ENCODE results near the gene CFTR.

CFTR gene

DNA sequence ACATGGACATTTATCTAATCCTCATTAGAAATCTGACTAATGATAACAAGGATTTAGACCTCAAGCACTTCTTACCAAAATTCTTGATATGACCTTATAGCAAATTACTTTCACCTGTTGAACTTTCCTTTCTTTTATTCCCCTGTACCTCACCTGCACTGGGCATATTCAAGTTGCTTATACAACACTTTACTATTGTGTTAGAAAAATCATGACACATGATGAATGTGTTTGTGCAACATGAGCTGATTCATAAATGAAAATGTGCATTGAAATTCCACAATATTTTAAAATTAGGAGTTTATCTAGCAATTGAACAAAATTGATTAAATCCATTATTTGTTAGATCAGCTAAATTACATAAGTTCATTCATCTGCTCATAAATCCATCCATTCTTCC lies 160.6 kb downstream of the CFTR start:
- H3K4me1 Mint-ChIP-seq, result no peaks in the 10 kb centered on the region
- peaks cover 1% of the 10 kb centered on the region for H3K27me3 Mint-ChIP-seq
- H3K27ac Mint-ChIP-seq, result no peak overlapping the region

DNA sequence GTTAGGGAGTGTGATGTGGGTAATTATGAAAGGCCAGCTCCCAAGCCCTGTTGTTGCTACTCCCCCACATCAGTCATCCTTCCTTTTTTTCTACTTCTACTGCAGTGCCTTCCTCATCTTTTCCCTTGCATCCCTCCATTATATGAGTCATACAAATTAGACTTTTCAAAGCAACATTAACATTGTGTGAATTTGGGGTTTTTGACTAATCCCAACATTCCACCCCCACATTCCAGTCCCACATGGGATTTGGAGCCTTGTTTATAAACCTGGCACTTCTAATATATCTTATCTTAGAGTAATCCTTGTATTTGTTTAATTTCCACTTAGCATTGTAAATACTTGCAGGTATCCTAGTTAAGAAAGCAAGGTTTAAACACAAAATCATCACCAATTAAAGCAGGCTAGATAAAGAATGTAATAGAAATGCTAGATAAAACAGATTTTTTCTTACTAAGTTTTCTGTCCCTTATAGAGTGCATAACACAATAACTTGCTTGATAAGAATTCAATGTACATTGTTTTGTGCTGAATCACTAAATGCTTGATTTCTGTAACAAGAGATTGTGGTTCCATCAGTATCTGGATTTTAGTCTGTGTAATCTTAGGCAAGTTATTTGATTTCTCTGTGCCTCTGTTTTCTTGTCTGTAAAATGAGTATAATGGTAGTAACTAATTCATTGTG lies 165.8 kb downstream of the CFTR start:
- Mint-ChIP-seq H3K9me3 (no peaks in the 10 kb centered on the region), H3K4me1 (no peaks in the 10 kb centered on the region), H3K4me3 (no peak overlapping the region), H3K27me3 (no peaks in the 10 kb centered on the region), H3K27ac (no peak overlapping the region), H3K36me3 (no peaks in the 10 kb centered on the region)

More for the DNA sequence above, 160.6 kb downstream of the CFTR start:
- Mint-ChIP-seq H3K36me3 (no peaks in the 10 kb centered on the region), H3K9me3 (no peaks in the 10 kb centered on the region), H3K4me3 (no peak overlapping the region)

DNA sequence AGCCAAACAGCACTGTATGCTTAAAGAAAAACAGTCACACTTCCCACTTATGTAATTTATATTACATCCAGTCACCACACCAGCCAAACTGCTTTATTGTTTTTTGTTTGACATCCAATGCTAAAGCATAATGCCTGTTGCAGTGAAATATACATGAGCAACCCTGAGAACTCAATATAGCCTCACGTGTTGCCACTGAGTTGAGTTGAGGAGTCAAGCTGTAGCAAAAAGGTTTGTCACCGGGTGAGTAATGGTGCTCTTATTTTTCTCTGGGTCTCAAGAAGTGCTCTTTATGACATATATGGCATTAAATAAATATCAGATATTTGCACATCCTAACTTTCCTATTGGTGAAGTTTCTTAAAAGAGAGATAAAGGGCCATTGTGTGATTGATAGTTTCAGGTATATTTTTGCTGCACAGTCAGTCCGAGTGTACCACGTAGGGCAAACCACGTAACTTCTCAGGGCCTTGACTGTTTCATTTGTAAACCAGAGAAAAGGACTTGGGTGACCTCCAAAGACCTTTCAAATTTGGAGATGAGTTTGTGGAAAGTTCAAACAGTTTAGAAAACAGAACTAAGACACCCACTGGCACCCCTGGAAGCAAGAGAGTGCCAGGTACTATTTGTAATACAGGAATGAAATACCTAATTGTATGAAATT lies 168.5 kb downstream of the CFTR start:
- H3K9me3 Mint-ChIP-seq, result no peaks in the 10 kb centered on the region
- H3K27me3 Mint-ChIP-seq, result no peaks in the 10 kb centered on the region
- no peak overlapping the region for H3K4me3 Mint-ChIP-seq
- H3K36me3 Mint-ChIP-seq, result no peaks in the 10 kb centered on the region
- no peak overlapping the region for H3K27ac Mint-ChIP-seq
- H3K4me1 Mint-ChIP-seq, result no peaks in the 10 kb centered on the region

DNA sequence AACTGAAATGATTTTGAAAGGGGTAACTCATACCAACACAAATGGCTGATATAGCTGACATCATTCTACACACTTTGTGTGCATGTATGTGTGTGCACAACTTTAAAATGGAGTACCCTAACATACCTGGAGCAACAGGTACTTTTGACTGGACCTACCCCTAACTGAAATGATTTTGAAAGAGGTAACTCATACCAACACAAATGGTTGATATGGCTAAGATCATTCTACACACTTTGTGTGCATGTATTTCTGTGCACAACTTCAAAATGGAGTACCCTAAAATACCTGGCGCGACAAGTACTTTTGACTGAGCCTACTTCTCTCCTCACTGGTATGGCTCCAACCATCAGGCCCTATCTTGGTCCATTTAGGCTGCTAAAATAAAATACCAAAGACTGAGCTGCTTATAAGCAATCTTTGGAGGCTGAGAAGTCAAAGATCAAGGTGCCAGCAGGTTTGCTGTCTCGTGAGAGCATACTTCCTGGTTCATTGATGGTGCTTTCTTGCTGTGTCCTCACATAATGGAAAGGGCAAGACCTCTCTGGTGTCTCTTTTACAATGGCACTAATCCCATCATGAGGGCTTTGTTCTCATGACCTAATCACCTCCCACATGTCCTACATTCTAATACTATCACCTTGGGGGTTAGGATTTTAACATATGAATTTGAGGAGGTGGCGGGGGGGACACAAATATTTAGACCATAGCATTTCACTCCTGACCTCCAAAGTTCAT lies 173.3 kb downstream of the CFTR start:
- Mint-ChIP-seq H3K4me3 (no peak overlapping the region), H3K36me3 (no peaks in the 10 kb centered on the region), H3K27ac (no peak overlapping the region), H3K4me1 (no peaks in the 10 kb centered on the region), H3K9me3 (no peaks in the 10 kb centered on the region), H3K27me3 (no peaks in the 10 kb centered on the region)

DNA sequence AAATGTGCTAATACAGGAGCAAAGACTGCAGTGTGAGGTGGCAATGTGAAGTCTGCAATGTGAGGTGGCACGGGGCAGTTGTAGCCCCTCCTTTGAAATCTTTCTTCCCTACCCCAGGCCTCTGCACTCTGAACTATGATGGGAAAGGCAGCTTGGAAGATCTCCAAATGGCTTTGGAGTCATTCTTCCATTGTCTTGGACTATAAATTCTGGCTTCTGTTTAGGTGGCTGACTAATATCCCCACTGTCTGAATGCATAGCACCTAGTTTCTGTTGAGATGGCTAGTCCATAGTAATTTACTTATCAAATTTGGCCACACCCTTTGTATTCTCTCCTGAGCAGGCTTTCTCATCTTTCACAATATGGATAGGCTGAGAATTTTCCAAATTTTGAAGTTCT lies 175.0 kb downstream of the CFTR start:
- Mint-ChIP-seq H3K4me1 (no peaks in the 10 kb centered on the region), H3K9me3 (no peaks in the 10 kb centered on the region), H3K27me3 (no peaks in the 10 kb centered on the region), H3K4me3 (no peak overlapping the region), H3K27ac (no peak overlapping the region), H3K36me3 (no peaks in the 10 kb centered on the region)

DNA sequence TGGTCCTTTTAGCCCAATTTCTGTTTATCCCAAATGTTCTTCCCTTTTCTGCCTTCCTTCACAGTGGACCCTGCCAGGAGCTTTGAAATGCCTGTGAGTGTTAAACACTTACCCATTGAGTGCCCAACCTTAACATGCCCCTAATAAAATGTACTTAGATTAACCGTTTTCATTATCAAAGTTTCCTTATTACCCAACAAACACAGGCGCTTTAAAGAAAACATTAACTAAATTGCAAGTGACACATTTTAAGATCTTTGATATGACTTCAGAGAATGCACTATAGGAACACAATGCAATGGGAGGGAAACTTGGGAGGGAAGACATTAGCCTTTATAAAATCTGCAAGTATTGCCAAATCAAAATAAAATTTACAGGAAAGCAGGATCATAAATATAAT lies 177.0 kb downstream of the CFTR start:
- Mint-ChIP-seq H3K4me3 (no peak overlapping the region), H3K27ac (no peak overlapping the region), H3K9me3 (no peaks in the 10 kb centered on the region), H3K4me1 (no peaks in the 10 kb centered on the region), H3K27me3 (no peaks in the 10 kb centered on the region), H3K36me3 (no peaks in the 10 kb centered on the region)

DNA sequence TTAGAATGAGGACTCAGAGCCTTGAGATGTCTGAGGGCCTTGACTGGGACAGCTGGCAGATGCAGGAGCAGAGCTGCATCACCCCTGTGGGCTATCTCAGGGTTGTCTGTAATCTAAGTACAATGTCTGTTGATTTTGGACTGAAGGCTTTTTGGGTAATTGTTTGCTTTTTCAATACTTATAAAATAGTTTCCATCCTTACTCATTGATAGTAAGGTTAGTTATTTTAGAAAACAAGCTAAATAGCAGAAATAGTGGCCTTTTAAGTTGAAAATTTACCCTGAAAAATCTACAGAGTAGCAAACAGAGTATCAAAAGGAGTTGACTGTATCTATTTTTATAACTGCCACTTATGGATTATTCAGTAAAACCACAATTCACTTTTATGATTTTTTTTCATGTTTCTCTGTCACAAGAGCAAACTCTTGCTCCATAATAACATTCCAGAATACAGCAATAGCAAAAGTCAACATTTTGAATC lies 179.7 kb downstream of the CFTR start:
- Mint-ChIP-seq H3K4me1 (no peaks in the 10 kb centered on the region), H3K27me3 (no peaks in the 10 kb centered on the region), H3K4me3 (no peak overlapping the region), H3K27ac (no peak overlapping the region), H3K36me3 (no peaks in the 10 kb centered on the region), H3K9me3 (no peaks in the 10 kb centered on the region)

DNA sequence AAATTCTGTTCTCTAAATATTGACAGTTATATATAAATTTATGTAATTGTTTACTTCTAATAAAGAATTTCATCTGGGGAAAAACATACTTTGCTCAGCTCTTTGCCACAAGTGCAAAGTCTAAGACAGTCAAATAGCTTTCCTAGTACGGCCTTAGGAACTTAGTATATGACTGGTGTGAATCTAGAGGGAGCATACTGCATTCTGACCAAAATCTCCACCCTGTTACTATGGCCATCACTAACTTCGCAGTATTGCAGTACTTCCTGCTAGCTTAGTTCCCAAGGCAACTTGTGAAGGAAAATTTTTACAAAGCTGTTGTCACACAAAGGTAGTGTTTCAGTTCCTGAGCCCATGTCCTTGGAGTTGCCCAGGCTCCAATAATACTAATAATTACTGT lies 181.5 kb downstream of the CFTR start:
- no peaks in the 10 kb centered on the region for H3K4me1 Mint-ChIP-seq
- no peaks in the 10 kb centered on the region for H3K36me3 Mint-ChIP-seq
- H3K4me3 Mint-ChIP-seq, result no peak overlapping the region
- no peaks in the 10 kb centered on the region for H3K27me3 Mint-ChIP-seq
- no peak overlapping the region for H3K27ac Mint-ChIP-seq
- H3K9me3 Mint-ChIP-seq, result no peaks in the 10 kb centered on the region

DNA sequence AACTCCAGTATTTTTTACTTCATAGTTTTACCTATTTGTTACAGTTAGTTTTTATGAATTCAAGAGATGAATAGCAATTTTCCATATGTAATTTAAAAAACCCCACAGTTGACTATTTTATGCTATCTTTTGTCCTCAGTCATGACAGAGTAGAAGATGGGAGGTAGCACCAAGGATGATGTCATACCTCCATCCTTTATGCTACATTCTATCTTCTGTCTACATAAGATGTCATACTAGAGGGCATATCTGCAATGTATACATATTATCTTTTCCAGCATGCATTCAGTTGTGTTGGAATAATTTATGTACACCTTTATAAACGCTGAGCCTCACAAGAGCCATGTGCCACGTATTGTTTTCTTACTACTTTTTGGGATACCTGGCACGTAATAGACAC lies 184.2 kb downstream of the CFTR start:
- H3K36me3 Mint-ChIP-seq, result no peaks in the 10 kb centered on the region
- H3K9me3 Mint-ChIP-seq, result no peaks in the 10 kb centered on the region
- H3K27ac Mint-ChIP-seq, result no peak overlapping the region
- H3K4me1 Mint-ChIP-seq, result no peaks in the 10 kb centered on the region
- no peaks in the 10 kb centered on the region for H3K27me3 Mint-ChIP-seq
- H3K4me3 Mint-ChIP-seq, result no peak overlapping the region

DNA sequence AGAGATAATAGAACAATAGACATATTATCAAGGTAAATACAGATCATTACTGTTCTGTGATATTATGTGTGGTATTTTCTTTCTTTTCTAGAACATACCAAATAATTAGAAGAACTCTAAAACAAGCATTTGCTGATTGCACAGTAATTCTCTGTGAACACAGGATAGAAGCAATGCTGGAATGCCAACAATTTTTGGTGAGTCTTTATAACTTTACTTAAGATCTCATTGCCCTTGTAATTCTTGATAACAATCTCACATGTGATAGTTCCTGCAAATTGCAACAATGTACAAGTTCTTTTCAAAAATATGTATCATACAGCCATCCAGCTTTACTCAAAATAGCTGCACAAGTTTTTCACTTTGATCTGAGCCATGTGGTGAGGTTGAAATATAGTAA lies 185.5 kb downstream of the CFTR start:
- Mint-ChIP-seq H3K27ac (no peak overlapping the region), H3K4me3 (no peak overlapping the region), H3K36me3 (no peaks in the 10 kb centered on the region), H3K27me3 (no peaks in the 10 kb centered on the region), H3K9me3 (no peaks in the 10 kb centered on the region), H3K4me1 (no peaks in the 10 kb centered on the region)

DNA sequence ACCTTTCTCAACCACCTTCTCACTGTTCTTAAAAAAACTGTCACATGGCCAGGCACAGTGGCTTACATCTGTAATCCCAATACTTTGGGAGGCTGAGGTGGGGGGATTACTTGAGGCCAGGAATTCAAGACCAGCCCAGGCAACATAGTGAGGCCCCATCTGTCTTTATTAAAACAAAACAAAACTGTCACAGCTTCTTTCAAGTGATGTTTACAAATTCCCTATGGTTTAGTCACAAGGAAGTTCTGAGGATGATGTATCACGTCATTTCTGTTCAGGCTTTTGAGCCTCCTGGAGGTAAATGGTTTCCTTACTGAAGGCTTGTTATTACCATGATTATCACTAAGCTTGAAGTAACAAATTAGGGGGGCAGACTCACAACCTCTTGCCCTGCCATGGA lies 186.2 kb downstream of the CFTR start:
- no peaks in the 10 kb centered on the region for H3K36me3 Mint-ChIP-seq
- no peak overlapping the region for H3K4me3 Mint-ChIP-seq
- no peaks in the 10 kb centered on the region for H3K9me3 Mint-ChIP-seq
- H3K27ac Mint-ChIP-seq, result no peak overlapping the region
- H3K27me3 Mint-ChIP-seq, result no peaks in the 10 kb centered on the region
- no peaks in the 10 kb centered on the region for H3K4me1 Mint-ChIP-seq

DNA sequence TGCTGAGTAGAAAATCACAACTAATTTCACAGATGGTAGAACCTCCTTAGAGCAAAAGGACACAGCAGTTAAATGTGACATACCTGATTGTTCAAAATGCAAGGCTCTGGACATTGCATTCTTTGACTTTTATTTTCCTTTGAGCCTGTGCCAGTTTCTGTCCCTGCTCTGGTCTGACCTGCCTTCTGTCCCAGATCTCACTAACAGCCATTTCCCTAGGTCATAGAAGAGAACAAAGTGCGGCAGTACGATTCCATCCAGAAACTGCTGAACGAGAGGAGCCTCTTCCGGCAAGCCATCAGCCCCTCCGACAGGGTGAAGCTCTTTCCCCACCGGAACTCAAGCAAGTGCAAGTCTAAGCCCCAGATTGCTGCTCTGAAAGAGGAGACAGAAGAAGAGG lies 186.9 kb downstream of the CFTR start:
- Mint-ChIP-seq H3K9me3 (no peaks in the 10 kb centered on the region), H3K27ac (no peak overlapping the region), H3K36me3 (no peaks in the 10 kb centered on the region), H3K4me1 (no peaks in the 10 kb centered on the region), H3K27me3 (no peaks in the 10 kb centered on the region), H3K4me3 (no peak overlapping the region)

DNA sequence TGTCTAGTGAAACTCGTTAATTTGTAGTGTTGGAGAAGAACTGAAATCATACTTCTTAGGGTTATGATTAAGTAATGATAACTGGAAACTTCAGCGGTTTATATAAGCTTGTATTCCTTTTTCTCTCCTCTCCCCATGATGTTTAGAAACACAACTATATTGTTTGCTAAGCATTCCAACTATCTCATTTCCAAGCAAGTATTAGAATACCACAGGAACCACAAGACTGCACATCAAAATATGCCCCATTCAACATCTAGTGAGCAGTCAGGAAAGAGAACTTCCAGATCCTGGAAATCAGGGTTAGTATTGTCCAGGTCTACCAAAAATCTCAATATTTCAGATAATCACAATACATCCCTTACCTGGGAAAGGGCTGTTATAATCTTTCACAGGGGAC lies 187.6 kb downstream of the CFTR start:
- no peaks in the 10 kb centered on the region for H3K4me1 Mint-ChIP-seq
- no peak overlapping the region for H3K4me3 Mint-ChIP-seq
- no peaks in the 10 kb centered on the region for H3K36me3 Mint-ChIP-seq
- H3K9me3 Mint-ChIP-seq, result no peaks in the 10 kb centered on the region
- no peaks in the 10 kb centered on the region for H3K27me3 Mint-ChIP-seq
- H3K27ac Mint-ChIP-seq, result no peak overlapping the region

DNA sequence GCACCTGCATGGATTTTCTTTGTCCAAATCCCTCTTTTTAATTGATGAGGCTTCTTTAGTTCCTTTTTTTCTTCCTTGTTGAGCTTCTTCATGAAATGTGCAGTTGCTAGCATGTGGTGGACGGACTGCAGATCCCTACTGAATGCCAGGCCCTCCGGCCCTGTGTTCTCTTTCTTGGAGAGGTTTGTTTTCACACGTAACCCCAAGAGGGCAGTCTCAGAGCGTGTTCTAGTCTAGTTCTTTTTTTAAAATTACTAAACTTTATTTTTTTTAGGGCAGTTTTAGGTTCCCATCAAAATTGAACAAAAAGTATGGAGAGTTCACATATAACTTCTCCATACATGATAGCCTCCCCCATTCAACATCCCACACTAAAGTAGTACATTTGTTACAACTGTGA lies 190.0 kb downstream of the CFTR start:
- H3K9me3 Mint-ChIP-seq, result no peaks in the 10 kb centered on the region
- H3K27ac Mint-ChIP-seq, result no peak overlapping the region
- no peak overlapping the region for H3K4me3 Mint-ChIP-seq
- no peaks in the 10 kb centered on the region for H3K4me1 Mint-ChIP-seq
- H3K27me3 Mint-ChIP-seq, result no peaks in the 10 kb centered on the region
- H3K36me3 Mint-ChIP-seq, result no peaks in the 10 kb centered on the region

DNA sequence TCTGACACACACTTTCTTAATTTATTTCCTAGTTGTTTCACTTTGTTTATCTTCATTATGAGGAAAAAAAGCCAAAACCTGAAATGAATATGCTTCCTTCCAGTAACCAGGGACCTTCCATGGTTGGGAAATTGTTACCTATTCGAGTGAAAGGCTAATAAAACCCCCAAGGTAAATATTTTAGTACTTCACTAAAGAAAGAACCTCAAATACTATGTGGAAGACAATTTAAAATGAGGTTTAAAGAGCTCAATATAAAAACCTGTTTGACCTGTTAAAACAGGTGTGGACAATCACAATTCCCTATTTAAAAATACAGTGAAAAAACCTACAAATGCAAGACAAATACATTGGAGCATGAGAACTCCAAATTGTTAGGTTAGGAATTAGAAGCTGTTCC lies 192.6 kb downstream of the CFTR start:
- no peaks in the 10 kb centered on the region for H3K9me3 Mint-ChIP-seq
- H3K4me3 Mint-ChIP-seq, result no peak overlapping the region
- H3K4me1 Mint-ChIP-seq, result no peaks in the 10 kb centered on the region
- H3K27me3 Mint-ChIP-seq, result no peaks in the 10 kb centered on the region
- no peaks in the 10 kb centered on the region for H3K36me3 Mint-ChIP-seq
- no peak overlapping the region for H3K27ac Mint-ChIP-seq

DNA sequence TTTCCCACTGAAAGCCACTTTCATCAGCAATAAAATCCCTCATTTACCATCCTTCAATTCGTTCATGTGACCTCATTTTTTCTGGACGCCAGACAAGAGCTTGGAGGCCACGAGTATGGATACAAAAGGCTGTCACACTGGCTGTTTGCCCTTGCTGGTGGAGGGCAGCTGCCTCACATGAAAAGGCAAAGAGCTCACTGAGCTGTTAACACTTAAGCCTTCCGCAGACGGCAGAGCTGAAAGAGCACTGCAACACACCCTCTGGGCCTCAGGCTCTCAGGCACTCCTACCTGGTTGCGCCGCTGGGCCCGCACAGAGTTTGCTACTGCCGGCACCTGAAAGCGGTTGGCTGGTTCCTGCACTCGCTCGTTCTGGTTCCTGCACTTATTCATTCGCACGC lies 193.5 kb downstream of the CFTR start:
- H3K36me3 Mint-ChIP-seq, result no peaks in the 10 kb centered on the region
- no peaks in the 10 kb centered on the region for H3K9me3 Mint-ChIP-seq
- H3K27ac Mint-ChIP-seq, result no peak overlapping the region
- no peaks in the 10 kb centered on the region for H3K4me1 Mint-ChIP-seq
- no peak overlapping the region for H3K4me3 Mint-ChIP-seq
- no peaks in the 10 kb centered on the region for H3K27me3 Mint-ChIP-seq
